Hippocampal formation (tissue), 2 donors: ENCODE data around the gene PPP3CA.

ENCODE experiments used
- DNase-seq, 2 donors: peaks; one replicate each; lab custom pipeline; 2025; lab: John Stamatoyannopoulos, UW

The PPP3CA gene

GRCh38 chr4:101331017-101331416 is 16.3 kb downstream of the PPP3CA start:
- DNase-seq: no peak

- DNase-seq: no peak
These were observed 17.7 kb downstream of the PPP3CA start for GRCh38 chr4:101329592-101329991.

- no peak for DNase-seq
These were observed 19.2 kb downstream of the PPP3CA start for GRCh38 chr4:101328063-101328602.

- no peak for DNase-seq
These were observed 20.8 kb downstream of the PPP3CA start for GRCh38 chr4:101326576-101326975.

- no peak for DNase-seq
These were observed 24.6 kb downstream of the PPP3CA start for GRCh38 chr4:101322743-101323142.

GRCh38 chr4:101321481-101322042 is 25.8 kb downstream of the PPP3CA start:
- no peak for DNase-seq

GRCh38 chr4:101315786-101316185 is 31.5 kb downstream of the PPP3CA start:
- DNase-seq: no peak

GRCh38 chr4:101315041-101315440 is 32.3 kb downstream of the PPP3CA start:
- no peak for DNase-seq

- no peak for DNase-seq
These were observed 37.4 kb downstream of the PPP3CA start for GRCh38 chr4:101309925-101310324.

- DNase-seq: no peak
These were observed 39.4 kb downstream of the PPP3CA start for GRCh38 chr4:101307899-101308298.

- no peak for DNase-seq
These were observed 40.3 kb downstream of the PPP3CA start for GRCh38 chr4:101306764-101307615.

GRCh38 chr4:101306225-101306624 is 41.1 kb downstream of the PPP3CA start:
- DNase-seq: no peak

- DNase-seq: peak in 1 of 2 donors; percentile 80
These were observed 42.4 kb downstream of the PPP3CA start for GRCh38 chr4:101304916-101305315.

- no peak for DNase-seq
These were observed 47.3 kb downstream of the PPP3CA start for GRCh38 chr4:101299899-101300540.

- no peak for DNase-seq
These were observed 48.3 kb downstream of the PPP3CA start for GRCh38 chr4:101299021-101299420.

GRCh38 chr4:101295691-101296090 is 51.6 kb downstream of the PPP3CA start:
- no peak for DNase-seq

GRCh38 chr4:101294597-101294996 is 52.7 kb downstream of the PPP3CA start:
- no peak for DNase-seq

- peak in 1 of 2 donors; percentile 18 for DNase-seq
These were observed 54.4 kb downstream of the PPP3CA start for GRCh38 chr4:101292901-101293300.

GRCh38 chr4:101292214-101292613 is 55.1 kb downstream of the PPP3CA start:
- no peak for DNase-seq

GRCh38 chr4:101291198-101291597 is 56.1 kb downstream of the PPP3CA start:
- DNase-seq: no peak

GRCh38 chr4:101290654-101291053 is 56.7 kb downstream of the PPP3CA start:
- DNase-seq: no peak

GRCh38 chr4:101289306-101289705 is 58.0 kb downstream of the PPP3CA start:
- DNase-seq: no peak
